GM18520 (cell line): ENCODE measurements around the gene ARHGAP23.

Experiments
- ATAC-seq: cut with Tn5 transposase; IDR thresholded peaks from one replicate; pipeline ENCODE4 v1.9.1; 2021; ENCODE audit not compliant: unreplicated experiment

ARHGAP23 gene

DNA sequence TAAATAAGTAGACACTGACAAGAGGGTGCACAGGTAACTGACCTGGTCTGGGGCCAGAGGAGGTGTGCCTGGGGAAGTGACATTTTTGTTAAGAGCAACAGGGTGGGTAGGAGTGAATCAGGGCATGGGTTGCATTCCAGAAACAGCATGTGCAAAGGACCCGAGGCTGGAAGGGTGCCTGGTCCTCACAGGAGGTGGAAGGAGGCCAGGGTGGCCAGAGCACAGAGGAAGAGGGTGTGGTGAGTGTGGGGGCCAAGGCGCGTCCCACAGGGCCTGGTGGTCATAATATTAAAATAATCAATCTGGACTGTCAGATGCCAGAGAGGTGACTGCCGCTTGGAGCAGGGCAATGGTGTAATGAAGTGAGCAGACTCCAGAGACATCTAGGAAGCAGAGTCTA is 14.3 kb downstream of the ARHGAP23 start:
- ATAC-seq: no peak

DNA sequence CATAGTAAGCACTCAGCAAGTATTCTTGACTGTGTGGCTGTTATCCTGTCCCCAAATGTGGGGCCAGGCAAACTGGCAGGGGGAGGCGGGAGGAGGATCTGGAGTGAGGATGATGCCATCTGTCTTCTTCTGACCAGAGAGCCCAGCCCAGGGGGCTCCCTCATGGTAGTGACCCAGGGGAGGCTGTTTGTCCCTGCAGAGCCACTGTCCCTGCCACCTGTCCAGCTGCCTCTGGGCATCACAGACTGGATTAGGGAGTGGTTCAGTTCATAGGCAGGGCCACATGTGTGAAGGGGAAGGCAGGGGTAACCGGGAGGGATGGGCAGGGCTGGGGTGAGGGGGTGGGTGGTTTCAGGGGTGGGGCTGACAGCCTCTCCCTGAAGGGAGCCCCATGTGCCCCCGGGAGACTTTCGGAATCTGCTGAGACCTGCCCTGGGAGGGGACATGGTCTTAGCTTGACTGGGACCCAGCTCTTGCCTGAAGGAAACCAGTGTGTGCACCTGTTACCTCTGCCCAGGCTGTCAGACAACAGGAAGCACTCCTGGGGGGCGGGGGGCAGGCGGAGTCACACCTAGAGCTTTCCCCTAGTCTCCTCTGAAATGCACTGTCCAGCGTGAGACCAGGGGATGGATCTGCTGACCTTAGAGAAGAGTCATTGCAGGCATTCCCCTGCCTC is 15.2 kb downstream of the ARHGAP23 start:
- no peak for ATAC-seq

DNA sequence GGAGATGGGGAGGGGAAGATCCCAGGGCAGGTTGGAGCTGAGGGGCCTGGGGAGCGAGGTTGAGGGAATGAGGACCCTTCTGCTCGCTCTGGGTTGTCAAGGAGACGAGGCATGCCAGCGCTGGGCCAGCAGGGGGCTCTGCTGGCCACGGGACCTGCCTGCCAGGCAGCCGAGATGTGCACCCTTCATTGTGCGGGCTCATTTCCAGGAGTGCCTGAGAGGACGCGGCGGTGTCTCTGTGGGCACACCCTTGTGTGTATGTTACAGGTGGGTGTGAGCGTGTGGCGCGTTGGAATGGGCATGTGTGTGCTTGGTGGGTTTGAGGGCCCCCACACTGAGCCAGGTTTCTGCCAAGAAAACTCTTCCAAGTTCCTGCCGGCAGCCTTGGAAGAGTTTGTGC is 15.9 kb downstream of the ARHGAP23 start:
- ATAC-seq: no peak

DNA sequence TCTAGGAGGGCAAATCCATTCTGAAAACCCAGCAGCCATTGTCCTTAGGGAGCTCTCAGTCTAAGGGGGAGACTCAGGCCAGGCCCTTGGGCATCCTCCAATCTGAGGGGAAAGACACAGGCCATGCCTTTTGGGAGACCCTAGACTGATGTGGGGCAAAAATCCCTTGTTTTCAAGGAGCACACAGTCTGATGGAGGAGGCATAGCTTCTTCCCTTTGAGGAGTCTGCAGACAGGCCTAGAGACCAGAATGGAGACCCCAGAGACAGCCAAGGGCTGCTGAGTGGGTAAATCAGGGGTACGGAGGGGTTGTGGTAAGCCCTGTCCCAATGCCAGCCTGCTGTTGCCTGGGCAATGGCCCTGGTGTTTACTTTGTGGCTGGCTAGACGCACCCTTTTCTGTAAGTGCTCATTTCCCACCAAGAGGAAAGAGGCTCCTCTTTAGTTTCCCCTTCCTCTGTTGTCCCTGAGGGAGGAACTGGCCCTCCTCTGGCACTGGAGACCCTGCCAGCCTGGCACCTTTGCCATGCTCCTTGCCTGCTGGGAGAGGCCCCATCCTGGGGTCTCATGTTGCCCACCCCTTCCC is 19.3 kb downstream of the ARHGAP23 start:
- no peak for ATAC-seq

DNA sequence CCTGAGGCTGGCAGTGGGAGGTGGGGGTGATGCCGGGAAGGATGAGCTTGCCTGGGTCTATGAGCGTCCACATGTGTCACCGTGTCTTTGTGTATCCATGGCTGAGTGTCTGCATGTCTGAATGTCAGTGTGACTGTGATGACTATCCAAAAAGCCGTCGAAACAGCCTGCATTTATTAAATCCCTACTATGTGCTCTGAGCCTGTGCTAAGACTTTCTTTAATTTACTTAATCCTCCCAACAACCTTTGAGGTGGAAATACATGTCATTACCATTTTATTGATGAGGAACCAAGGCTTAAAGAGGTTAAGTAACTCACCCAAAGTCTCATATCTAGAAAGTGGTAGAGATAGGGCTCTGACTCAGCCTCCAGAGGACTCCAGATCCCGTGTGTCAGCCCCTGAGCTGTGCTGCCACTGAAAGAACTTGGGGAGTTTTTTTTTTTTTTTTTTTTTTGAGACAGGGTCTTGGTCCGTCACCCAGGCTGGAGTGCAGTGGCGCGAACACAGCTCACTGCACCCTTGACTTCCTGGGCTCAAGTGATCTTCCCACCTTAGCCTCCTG is 20.0 kb downstream of the ARHGAP23 start:
- ATAC-seq: no peak

DNA sequence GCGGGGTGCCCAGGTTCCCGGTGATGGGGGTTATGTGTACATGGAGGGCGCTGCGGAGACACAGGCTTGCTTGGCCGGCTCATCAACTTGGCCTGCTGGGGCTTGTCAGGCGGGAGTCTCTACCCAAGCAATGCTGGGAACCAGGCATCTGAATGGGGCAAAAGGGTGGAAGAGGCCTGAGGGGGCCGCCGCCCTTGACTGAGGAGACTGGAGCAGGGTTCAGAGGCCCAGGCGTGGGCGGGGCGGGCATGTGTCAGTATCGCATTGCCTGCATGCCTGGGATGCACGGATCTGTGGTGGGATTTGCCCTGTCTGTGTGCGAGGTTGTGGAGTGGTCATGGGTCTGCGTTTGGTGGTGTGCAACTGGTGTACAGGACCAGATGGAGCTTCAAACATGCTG is 21.1 kb downstream of the ARHGAP23 start:
- ATAC-seq: no peak

DNA sequence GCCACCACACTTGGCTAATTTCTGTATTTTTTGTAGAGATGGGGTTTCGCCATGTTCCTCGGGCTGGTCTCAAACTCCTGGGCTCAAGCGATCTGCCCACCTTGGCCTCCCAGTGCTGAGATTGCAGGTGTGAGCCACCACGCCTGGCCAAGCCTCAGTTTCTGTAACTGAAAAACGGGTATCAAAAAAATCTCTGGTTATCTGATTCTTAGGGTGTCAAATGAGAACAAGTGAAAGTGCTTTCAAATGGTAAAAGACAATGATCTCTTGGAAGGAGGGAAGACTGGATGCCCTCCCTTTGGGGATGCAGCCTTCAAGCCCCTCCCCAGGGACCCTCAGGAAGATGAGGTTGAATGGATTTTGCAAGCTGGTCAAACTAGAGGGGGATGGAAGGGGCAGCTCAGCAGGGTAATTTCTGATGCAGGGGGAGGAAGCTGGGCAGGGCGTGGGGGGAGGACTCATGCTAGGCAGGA is 22.3 kb downstream of the ARHGAP23 start:
- no peak for ATAC-seq

DNA sequence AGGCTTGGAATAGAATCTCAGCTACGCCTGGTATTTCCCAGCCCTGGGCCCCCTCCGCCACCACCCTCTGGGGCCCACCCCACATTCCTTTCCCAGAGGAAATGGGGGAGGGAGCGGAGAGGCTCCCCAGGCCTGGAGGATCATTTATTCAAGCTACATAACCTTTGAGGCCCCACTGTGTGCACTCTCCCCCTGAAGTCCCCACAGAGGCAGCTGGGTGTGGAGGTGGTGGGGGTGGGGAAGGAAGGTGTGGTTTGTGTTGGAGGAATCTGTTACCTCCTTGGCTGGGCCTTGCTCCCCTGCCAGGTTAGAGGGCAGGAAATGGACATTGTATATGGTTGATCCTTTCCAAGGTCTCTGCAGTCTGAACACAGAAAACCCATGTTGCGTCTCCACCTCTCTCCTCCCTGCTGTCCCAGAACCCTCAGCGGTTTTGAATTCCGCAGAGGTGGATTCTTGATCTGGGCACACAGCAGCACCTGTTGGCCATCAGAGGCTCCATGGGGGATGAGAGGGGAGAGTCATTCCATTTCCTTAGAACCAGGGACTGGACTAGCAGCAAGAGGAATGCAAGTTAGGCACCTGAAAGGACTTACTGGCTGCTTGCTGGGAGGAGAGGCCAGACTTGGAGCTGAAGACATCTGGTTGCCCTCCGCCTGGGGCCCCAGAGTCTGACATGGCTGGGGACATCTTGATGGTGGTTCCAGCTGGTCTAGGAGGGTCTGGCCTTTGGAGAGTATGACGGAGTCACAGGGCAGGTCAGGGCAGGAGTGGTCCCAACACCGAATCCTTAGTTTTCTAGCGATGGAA is 23.0 kb downstream of the ARHGAP23 start:
- no peak for ATAC-seq

DNA sequence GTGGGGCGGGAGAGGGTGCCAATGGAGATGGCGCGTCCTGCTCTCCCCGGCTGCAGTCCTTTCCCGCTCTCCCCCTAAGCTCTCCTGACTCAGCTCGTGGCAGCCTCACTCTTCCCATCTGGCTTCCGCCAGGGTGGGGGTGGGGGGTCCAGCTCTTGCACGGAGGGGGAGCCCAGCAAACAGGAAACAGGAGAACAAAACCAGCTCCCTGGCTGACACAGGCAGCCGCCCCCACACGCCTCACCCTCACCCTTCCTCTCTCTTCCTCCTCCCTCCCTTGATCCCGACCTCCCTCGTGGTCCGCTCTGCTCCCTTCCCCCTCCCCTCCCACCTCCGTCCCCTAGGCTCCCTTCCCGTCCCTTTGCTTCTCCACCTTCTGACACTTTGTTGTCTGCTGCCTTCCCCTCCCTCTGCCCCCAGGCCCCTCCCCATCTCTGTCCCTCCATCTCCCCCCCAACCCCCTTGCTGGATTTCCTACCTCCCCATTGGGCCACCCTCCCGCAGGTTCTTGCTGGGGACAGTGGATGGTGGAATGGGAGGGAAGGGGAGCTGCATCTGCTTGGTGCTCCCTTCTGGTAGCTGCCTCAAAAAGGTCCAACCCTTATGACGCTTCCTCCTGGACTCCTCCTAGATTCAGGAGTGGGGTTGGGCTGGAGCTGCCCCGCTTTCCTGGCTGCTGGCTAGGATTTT is 23.7 kb downstream of the ARHGAP23 start:
- no peak for ATAC-seq

DNA sequence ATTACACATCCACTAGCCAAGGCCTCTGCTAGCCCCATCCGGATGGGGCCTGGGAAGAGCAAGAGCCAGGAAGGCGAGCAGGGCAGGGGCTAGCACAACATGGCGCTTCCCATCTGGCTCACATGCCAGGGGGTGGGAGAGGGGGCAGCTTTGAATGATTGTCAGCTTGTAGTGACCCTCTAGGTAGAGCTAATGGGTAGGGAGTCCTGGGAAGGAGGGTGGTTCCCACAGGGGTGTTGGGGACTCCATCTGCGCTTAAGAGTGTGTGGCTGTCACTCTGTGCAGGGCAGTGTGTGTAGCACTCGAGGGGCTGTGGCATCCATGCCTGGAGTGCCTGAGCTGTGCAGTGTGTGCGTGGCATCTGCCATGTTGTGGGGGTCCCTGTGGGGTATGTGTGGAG is 24.5 kb downstream of the ARHGAP23 start:
- no peak for ATAC-seq

DNA sequence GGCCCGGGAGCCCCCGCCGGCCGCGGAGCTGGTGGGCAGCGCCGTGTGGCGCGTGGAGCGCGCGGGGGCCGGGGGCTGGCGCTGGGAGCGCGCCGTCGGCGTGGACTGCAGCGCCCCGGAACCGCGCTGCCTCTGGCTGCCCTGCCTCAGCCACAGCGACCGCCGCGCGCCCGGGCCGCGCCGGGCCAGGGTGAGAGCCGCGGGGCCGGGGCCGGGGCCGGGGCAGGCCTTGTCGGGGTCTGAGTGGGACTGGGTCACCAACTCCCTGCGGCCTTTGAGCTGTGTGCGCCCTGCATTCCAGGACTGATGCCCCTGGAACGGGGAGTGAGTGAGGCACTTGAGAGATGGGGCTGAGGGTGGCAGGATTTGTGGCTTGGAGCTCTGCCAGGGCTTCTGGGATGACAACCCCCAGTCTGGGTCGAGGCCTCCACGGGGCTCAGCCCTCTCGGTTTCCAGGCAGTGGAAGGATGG is 25.7 kb downstream of the ARHGAP23 start:
- ATAC-seq: no peak

DNA sequence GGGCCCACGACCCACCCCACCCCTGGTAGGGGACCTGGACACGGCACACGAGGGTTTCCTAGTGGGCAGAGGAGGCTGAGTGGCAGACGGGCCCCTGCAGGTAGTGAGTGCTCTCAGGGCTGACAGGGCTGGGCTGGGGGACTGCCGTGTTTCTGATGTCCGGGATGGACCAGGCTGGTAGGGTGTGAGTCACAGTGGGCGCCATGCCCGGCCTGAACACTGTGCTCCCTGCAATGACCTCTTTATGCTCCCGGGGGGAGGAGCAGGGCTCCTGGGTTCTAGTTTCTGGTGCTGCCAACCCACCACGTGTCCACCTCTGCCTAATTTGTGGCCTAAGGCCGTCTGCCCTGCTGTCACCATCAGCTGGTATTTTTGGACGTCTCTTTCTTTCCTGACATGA is 26.3 kb downstream of the ARHGAP23 start:
- no peak for ATAC-seq

DNA sequence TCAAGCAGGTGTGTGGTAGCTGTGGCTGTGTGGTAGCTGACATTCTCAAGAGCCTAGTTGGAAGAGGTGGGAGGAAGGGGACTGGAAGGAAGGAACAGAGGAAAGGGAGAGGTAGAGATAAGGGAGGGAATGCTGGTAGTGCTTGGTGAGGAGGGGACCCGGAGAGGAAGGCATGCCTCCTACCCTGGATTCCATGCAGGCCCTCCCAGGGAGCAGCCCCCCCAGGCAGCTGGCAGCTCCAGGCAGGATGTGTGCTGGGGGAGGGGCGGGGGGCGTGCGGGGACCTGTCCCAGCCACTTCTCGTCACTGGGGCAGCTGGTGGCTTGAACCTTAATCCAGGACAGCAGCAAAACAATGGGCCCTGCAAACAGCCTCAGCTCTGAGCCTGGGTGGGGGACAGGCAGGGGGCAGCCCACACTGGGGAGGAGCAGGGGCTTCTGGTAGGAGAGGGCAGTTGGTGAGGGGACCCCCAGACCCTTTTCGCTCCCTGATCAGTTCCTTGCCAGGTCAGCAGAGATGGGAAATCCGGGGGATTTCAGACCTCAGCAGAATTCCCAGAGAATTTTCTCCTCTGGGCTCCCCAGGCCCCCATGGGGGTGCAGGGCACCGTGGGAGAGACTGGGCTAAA is 27.1 kb downstream of the ARHGAP23 start:
- ATAC-seq: no peak

DNA sequence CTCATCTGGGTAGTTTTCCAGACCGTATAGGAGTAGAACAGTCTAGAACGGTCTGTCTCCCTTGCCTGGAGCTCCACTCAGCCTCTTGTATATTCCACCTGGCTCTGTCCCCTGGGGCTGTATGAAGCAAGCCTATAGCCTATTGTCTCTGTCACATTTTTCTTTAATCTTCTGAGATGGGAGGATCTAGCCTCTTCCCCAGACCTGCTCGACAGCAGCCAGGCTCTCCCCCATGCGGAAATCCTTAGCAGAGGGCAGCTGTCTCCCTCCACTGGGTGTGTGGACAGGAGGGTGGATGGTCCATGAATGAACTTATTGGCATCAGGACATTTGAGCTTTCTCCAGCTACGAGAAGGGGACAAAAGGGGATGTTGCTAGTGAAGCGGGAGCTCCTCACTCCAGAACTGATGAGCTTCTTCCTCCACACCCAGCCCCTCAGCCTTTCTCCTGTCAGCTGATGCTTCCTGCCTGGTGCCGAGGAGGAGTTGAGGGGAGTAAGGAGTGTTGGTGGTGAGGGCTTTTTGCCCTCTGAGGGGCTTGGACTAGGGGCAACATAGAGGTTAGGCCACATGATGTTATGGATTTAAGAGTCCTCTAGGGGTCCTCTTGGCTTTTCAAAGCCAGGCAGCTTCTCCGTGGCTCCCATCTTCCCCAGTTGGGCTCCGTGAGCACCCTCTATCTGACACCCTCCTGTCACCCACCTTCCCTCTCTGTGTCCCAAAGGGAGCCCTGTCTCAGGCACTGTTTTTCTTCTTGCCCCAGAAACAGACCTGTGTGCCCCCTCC is 28.0 kb downstream of the ARHGAP23 start:
- no peak for ATAC-seq

DNA sequence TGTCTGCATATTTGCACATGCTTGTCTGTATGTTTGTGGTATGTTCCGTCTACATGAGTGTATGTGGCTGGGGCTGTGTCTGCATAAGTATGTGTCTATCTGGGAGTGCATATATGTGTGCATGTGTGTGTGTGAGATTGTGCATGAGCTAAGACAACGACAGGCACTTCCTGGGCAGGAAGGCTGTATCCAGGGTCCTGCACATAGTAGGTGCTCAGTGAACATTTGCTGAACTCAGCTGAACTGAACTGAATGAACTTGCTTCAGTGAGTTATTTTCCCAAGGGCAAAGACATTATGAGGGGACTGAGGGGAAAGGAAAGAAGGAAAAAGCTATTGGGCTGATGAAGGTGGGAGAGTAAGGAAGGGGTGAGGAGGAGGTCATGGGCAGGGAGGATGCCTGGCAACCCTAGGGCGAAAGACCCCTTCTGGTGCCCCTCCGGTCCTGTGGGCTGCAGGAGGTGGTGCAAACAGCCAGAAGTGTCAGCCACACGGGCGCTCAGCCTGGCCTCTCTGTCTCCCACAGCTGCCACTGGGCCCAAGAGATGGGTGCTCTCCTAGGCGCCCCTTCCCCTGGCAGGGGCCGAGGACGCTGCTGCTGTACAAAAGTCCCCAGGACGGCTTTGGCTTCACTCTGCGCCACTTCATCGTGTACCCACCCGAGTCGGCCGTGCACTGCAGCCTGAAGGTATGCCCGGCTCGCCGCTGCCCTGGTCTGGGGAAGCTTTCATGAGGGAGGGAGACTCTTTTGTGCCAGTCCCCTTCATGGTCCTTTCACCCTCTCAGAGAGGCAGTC is 29.5 kb downstream of the ARHGAP23 start:
- no peak for ATAC-seq

DNA sequence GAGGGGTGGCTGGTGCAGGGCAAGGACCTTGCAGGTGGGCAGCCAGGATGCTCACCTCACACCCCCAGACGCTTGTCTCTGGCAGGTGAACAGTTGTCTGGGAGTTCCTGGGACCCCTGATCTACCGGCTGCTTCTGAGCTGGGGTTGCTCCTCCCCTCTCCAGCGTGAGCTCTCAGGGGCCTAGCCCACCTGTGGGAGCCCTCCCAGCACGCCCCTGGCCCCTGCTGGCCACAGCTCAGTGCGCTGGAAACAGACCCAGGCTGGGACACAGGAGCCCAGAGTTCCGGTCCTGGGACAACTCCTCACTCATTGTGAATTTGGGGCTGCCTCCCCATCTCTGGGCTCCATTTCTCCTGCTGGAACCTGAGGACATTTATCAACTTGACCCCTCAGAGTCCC is 30.3 kb downstream of the ARHGAP23 start:
- ATAC-seq: no peak

DNA sequence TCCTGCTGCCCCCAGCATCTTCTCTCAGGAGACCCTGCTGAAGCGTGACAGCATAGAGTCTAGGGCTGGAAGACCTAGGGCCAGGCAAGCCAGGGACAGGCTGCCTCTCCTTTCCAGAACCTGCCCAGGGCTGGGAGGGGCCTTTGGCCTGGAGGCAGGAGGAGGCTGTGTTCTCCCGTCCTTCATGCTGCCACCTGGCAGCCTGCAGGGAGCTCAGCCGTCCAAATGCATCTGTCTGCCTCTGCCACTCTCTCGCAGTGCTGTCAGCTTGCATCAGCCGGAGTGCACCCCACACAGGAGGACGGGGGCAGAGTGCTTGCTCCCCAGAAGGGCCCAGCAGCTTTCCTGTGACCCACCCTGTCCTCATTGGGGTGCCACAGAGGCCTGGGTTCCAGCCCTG is 31.3 kb downstream of the ARHGAP23 start:
- no peak for ATAC-seq

DNA sequence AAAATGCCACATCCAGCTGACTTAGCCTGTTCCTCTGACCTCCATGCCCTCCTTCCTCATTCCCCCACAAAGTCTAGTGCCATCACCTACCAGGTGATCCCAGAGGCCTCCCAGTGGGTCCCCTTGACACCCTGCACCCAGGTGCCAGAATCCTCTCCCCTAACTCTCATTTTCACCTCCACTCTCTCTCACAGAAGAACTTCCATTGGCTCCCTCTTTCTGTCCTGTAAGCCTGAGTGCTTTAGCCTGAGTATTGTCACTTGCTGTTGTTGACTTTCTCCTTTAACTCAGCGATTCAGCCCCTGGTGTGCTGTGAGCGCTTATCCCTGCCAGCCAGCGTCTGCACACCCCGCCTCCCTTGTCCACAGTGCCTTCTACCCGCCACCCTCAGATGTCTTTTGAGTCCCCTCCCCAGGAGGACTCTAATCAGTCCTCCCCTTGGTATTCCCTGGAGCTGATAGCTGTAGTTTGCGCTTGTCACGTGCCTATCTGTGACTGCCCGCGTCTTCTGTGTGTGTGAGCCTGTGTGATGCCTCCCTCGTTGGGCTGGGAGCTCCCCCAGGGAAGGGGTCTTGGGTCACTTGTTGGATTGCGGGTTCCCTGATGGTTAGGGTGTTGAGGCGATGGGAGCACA is 31.9 kb downstream of the ARHGAP23 start:
- no peak for ATAC-seq
